Retinal pigment epithelial cell (primary cell): ENCODE data around the gene HMGB2.
A peak's percentile ranks its signal among the peaks of the same experiment; 100 is the strongest.

Experiments used
- DNase-seq: peaks from one replicate; pipeline ENCODE4 v3.0.0-alpha.2; 2010; ENCODE audit warnings: low read depth
- H3K4me3 ChIP-seq: 2 replicates; pipeline ENCODE4 v1.5.1; 2011; ENCODE audit warnings: mild to moderate bottlenecking, low read length, control low read depth, moderate library complexity
- CTCF ChIP-seq: conservative IDR thresholded peaks from 2 replicates; pipeline ENCODE4 v1.5.1; 2011; ENCODE audit warnings: low read depth, low read length, control low read depth, inconsistent platforms

The HMGB2 gene

GRCh38 chr4:173334085-173334890, at the start of gene HMGB2:
HMGB2 (minus strand) TSS chr4:173334358; CDS start chr4:173333649, 709 bp downstream.
- peak; percentile 100 for DNase-seq
- peak within 1 kb of the TSS; percentile 95 for H3K4me3 ChIP-seq
- TF ChIP-seq CTCF: no peak

DNA sequence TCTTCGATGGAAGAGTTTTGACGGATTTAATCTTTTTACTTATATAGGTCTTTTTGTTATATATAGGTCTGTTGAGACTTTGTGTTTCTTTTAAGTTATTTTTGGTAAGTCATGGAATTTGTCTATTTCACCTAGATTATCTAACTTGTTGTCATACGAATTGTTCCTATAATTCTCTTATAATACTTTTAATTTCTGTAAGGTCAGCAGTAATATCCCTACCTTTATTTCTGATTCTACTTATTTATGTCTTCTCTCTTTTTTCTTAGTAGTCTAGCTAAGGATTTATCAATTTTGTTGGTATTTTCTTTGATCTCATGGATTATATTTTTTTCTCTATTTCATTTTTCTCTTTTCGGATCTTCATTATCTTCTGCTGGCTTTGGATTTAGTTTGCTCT, 48.2 kb upstream of the HMGB2 start:
- DNase-seq: no peak
- no peak overlapping the region for H3K4me3 ChIP-seq
- no peak for TF ChIP-seq CTCF

- DNase-seq: no peak
- no peak for TF ChIP-seq CTCF
- H3K4me3 ChIP-seq: no peak overlapping the region
Observed at GRCh38 chr4:173381610-173382009, 47.5 kb upstream of the HMGB2 start.

DNA sequence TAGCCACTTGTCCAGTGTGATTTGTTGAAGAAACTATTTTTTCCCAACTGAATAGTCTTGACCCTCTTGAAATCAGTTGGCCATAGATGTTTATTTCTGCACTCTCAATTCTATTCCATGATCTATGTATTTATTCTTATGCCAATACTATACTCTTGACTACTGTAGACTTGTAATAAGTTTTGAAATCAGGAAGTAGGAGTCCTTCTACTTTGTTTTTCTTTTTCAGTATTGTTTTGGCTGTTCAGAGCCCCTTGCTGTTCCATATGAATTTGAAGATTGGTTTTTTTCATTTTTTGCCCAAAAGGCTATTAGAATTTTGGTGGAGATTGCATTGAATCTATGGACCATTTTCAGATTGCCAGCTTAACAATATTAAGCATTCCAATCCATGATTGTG, 46.8 kb upstream of the HMGB2 start:
- no peak for TF ChIP-seq CTCF
- no peak overlapping the region for H3K4me3 ChIP-seq
- DNase-seq: no peak

DNA sequence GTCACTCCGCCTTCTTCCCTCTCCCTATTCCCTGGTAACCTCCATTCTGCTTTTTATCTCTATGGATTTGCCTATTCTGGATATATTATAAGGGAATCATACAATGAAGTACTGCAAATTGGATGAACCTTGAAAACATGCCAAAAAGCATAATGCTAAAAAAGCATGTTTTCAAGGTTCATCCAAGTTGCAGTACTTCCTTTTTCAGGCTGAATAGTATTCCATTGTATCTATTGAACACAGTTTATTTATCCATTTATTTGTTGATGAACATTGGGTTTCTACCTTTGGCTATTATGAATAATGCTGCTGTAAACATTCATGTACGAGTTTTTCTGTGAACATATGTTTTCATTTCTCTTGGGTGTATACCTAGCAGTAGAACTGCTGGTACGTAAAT, 45.8 kb upstream of the HMGB2 start:
- TF ChIP-seq CTCF: no peak
- H3K4me3 ChIP-seq: no peak overlapping the region
- DNase-seq: no peak

- no peak for DNase-seq
- TF ChIP-seq CTCF: no peak
- H3K4me3 ChIP-seq: no peak overlapping the region
Observed at GRCh38 chr4:173374588-173374987, 40.4 kb upstream of the HMGB2 start.
